ENCODE data around the gene WHRN. TPM values are rescaled to one million over a fixed set of nuclear protein-coding genes. Genes with fewer than 3 reads are reported as not detected.

The WHRN gene
- total and polyA plus RNA-seq, 9 of the 15 experiments (the other 6 are each of a cell fraction or from before 2014, with no cell fraction given) = 0.31 to 14.1 (median 3.0) TPM

- H3K9me1 ChIP-seq (ENCODE audit: control insufficient read depth, insufficient read depth, low read length) = no peaks in the 10 kb centered on the region
- no peak overlapping the region for H3K4me2 ChIP-seq (ENCODE audit: insufficient read depth, low read length)
- no peak overlapping the region for H2AFZ ChIP-seq (ENCODE audit: low read depth, low read length)
- H3K27me3 ChIP-seq (ENCODE audit: control insufficient read depth in 2 of 2, insufficient read depth in 2 of 2, low read length in 2 of 2) = peaks cover 9 to 10% of the 10 kb centered on the region in 2 experiments; a peak in 4 of 5 replicates
- no peak overlapping the region for H3K4me3 ChIP-seq
- H4K20me1 ChIP-seq (replicated peaks; ENCODE audit: control insufficient read depth, insufficient read depth, low read length) = no peaks in the 10 kb centered on the region
- no TSS peak for BruUV-seq (replicated peaks)
- ATAC-seq (no peak), FAIRE-seq (no peak), DNase-seq (ENCODE audit: extremely low read depth in 1 of 4, low spot score in 3 of 4) (no peak)
- in situ Hi-C loops (cut with MboI) = no loop called here
- ChIA-PET CTCF (ENCODE audit: low intra/inter-chr PET ratio) (no interaction called here), POLR2A (no interaction called here)
- WGBS (ENCODE audit: insufficient coverage, low coverage, missing lambda C conversion rate) = 1% methylated on average over 7 of the region's 7 CpGs
- no peak overlapping the region for H3K9ac ChIP-seq (ENCODE audit: insufficient read depth in 1 of 2, low read depth in 2 of 2, low read length in 2 of 2)
- H3K27ac ChIP-seq (ENCODE audit: extremely low read depth, low read depth, low read length) = no peak overlapping the region
- TF ChIP-seq CHD4 (IDR thresholded peaks at IDR 0.05; ENCODE audit: insufficient read depth, insufficient replicate concordance, low read depth, low read length, poor library complexity, severe bottlenecking) = no peak
- intact Hi-C loops (cut with micrococcal nuclease) = no loop called here
- H3K36me3 ChIP-seq (ENCODE audit: control insufficient read depth, insufficient read depth, low read length) = no peaks in the 10 kb centered on the region
- H3K79me2 ChIP-seq (ENCODE audit: control insufficient read depth, insufficient read depth, low read length) = no peaks in the 10 kb centered on the region
- no peaks in the 10 kb centered on the region for H3K4me1 ChIP-seq (replicated peaks in 1 of 2; ENCODE audit: control insufficient read depth in 2 of 2, insufficient read depth in 2 of 2, low read length in 2 of 2)
- H3K9me3 ChIP-seq (replicated peaks; ENCODE audit: control insufficient read depth, insufficient read depth, low read depth, low read length) = no peaks in the 10 kb centered on the region
Measured at GRCh38 chr9:114524247-114524681, 19.0 kb upstream of the WHRN start.

- Histone ChIP-seq H3K27ac (ENCODE audit: extremely low read depth, low read depth, low read length) (no peak overlapping the region), H3K4me1 (replicated peaks in 1 of 2; ENCODE audit: control insufficient read depth in 2 of 2, insufficient read depth in 2 of 2, low read length in 2 of 2) (no peaks in the 10 kb centered on the region), H3K9ac (ENCODE audit: insufficient read depth in 1 of 2, low read depth in 2 of 2, low read length in 2 of 2) (no peak overlapping the region), H3K79me2 (ENCODE audit: control insufficient read depth, insufficient read depth, low read length) (no peaks in the 10 kb centered on the region), H3K4me3 (no peak overlapping the region), H4K20me1 (replicated peaks; ENCODE audit: control insufficient read depth, insufficient read depth, low read length) (no peaks in the 10 kb centered on the region), H3K4me2 (ENCODE audit: insufficient read depth, low read length) (no peak overlapping the region), H3K9me1 (ENCODE audit: control insufficient read depth, insufficient read depth, low read length) (no peaks in the 10 kb centered on the region), H2AFZ (ENCODE audit: low read depth, low read length) (no peak overlapping the region), H3K27me3 (ENCODE audit: control insufficient read depth in 2 of 2, insufficient read depth in 2 of 2, low read length in 2 of 2) (peaks cover 9 to 10% of the 10 kb centered on the region in 2 experiments; a peak in 4 of 5 replicates), H3K9me3 (replicated peaks; ENCODE audit: control insufficient read depth, insufficient read depth, low read depth, low read length) (no peaks in the 10 kb centered on the region), H3K36me3 (ENCODE audit: control insufficient read depth, insufficient read depth, low read length) (no peaks in the 10 kb centered on the region)
- TF ChIP-seq ZNF79 (CRISPR knock-in tag; IDR thresholded peaks at IDR 0.05; ENCODE audit: low read depth) (no peak), EWSR1 (IDR thresholded peaks at IDR 0.05; ENCODE audit: borderline replicate concordance, low read depth, partially characterized antibody) (no peak), RAD21 (CRISPR knock-in tag; conservative IDR thresholded peaks at IDR 0.05 in 1 of 2, IDR thresholded peaks at IDR 0.05 in 1 of 2) (no peak), ETV6 (IDR thresholded peaks at IDR 0.05; ENCODE audit: borderline replicate concordance in 1 of 2, low read depth in 2 of 2, low read length in 1 of 2) (no peak), ETV6 (CRISPR knock-in tag; IDR thresholded peaks at IDR 0.05; ENCODE audit: borderline replicate concordance) (no peak), ATF4 (CRISPR knock-in tag; IDR thresholded peaks at IDR 0.05) (no peak), NFE2L1 (tag; IDR thresholded peaks at IDR 0.05; ENCODE audit: borderline replicate concordance, low read depth) (no peak), SP1 (CRISPR knock-in tag; IDR thresholded peaks at IDR 0.05) (no peak), ZNF830 (CRISPR knock-in tag; IDR thresholded peaks at IDR 0.05) (no peak), IRF2 (CRISPR knock-in tag; IDR thresholded peaks at IDR 0.05) (no peak), ZFP36 (IDR thresholded peaks at IDR 0.05; ENCODE audit: low read depth, low read length, partially characterized antibody) (no peak), JUNB (CRISPR knock-in tag; conservative IDR thresholded peaks at IDR 0.05) (no peak), HES1 (IDR thresholded peaks at IDR 0.05; ENCODE audit: low read depth) (no peak), SREBF1 (IDR thresholded peaks at IDR 0.05; ENCODE audit: borderline replicate concordance, low read depth, low read length) (no peak)
- intact Hi-C loops (cut with micrococcal nuclease) (no loop called here), in situ Hi-C loops (cut with MboI) (no loop called here)
- WGBS (ENCODE audit: insufficient coverage, low coverage, missing lambda C conversion rate) = 8% methylated on average over 3 of the region's 3 CpGs
- ChIA-PET CTCF (ENCODE audit: low intra/inter-chr PET ratio) (no interaction called here), POLR2A (interaction anchor here (0.6 kb wide), 1 partner anchor 21 kb away, joined by 3 read pairs; no protein-coding TSS in a partner anchor)
- BruUV-seq (replicated peaks) = no TSS peak
- FAIRE-seq = no peak
- no peak for DNase-seq (ENCODE audit: extremely low read depth in 1 of 4, low spot score in 3 of 4)
- no peak for ATAC-seq
Measured at GRCh38 chr9:114522847-114523246, 17.6 kb upstream of the WHRN start.

All from K562 (cell line).